ENCODE data around the gene LRRC32. TPM values are rescaled to one million over a fixed set of nuclear protein-coding genes. Genes with fewer than 3 reads are reported as not detected.

LRRC32 gene
- total RNA-seq, 1 experiment from 2014 or later: 0.46 TPM

DNA sequence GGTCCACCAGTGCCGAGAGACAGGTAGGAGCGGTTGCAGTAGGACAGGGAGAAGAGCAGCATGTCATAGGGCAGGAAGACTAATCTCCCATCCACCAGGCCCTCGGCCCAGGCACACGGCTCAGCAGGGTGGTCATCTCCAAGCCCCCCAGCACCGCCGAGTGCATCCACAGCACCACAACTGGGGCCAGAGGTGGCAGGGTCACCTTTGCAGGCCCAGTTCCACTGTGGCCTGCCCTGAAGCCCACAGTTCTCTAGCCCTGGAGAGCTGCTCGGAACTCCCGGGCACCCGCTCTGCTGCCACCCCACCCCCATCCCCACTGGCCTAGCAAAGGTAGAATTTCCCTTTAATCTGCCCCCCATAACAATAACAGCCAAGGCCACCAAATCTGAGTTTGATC is 49.1 kb upstream of the LRRC32 start:
- Histone ChIP-seq H3K56ac (ENCODE audit: insufficient read length, low read depth, low read length) (no peak overlapping the region), H2BK5ac (ENCODE audit: insufficient read length, low read length) (no peak overlapping the region), H3K4me2 (ENCODE audit: insufficient read depth, insufficient read length, low read length) (no peak overlapping the region), H2AK5ac (ENCODE audit: insufficient read length, low read length) (no peak overlapping the region), H2BK120ac (ENCODE audit: low read depth, low read length, poor library complexity, severe bottlenecking) (no peak overlapping the region), H3K27me3 (ENCODE audit: insufficient read depth, low read length) (no peaks in the 10 kb centered on the region), H3K4ac (ENCODE audit: low read depth, low read length) (no peak overlapping the region), H4K91ac (ENCODE audit: insufficient read length, low read depth, low read length) (no peak overlapping the region), H3K9ac (ENCODE audit: extremely low read depth, insufficient read length, low read length) (no peak overlapping the region), H3K79me2 (ENCODE audit: insufficient read depth, low read length) (no peaks in the 10 kb centered on the region), H2AFZ (ENCODE audit: low read length) (no peak overlapping the region), H3K27ac (ENCODE audit: insufficient read length, low read depth, low read length) (no peak overlapping the region), H3K4me1 (ENCODE audit: insufficient read depth, low read length) (no peaks in the 10 kb centered on the region), H4K8ac (replicated peaks; ENCODE audit: insufficient read length, low read depth, low read length) (no peak overlapping the region), H2BK12ac (ENCODE audit: insufficient read length, low read depth, low read length) (no peak overlapping the region), H2BK20ac (ENCODE audit: low read depth, low read length, poor library complexity, severe bottlenecking) (no peak overlapping the region), H3K79me1 (ENCODE audit: insufficient read depth, low read depth, low read length, poor library complexity, severe bottlenecking) (no peaks in the 10 kb centered on the region), H3K14ac (ENCODE audit: insufficient read depth, low read length) (no peak overlapping the region; the same call in 1 of the 2 replicates), H3K23me2 (ENCODE audit: insufficient read length, low read depth, low read length, poor library complexity, severe bottlenecking) (no peaks in the 10 kb centered on the region), H3K18ac (ENCODE audit: insufficient read length, low read depth, low read length) (no peak overlapping the region), H3T11ph (ENCODE audit: low read length) (no peak overlapping the region), H2BK15ac (ENCODE audit: low read depth, low read length) (no peak overlapping the region), H4K20me1 (ENCODE audit: control insufficient read depth, insufficient read depth, insufficient read length) (no peaks in the 10 kb centered on the region), H4K5ac (ENCODE audit: insufficient read length, low read depth, low read length) (no peak overlapping the region), H3K9me3 (ENCODE audit: control insufficient read depth, low read depth, low read length) (no peaks in the 10 kb centered on the region), H3K23ac (ENCODE audit: insufficient read length, low read depth, low read length) (no peak overlapping the region)
- H3K27me3 Mint-ChIP-seq (ENCODE audit: low read depth): peaks cover 21% of the 10 kb centered on the region
- peaks cover 7 to 14% of the 10 kb centered on the region in 2 experiments for H3K4me1 Mint-ChIP-seq
- TF ChIP-seq, protein P1, sequence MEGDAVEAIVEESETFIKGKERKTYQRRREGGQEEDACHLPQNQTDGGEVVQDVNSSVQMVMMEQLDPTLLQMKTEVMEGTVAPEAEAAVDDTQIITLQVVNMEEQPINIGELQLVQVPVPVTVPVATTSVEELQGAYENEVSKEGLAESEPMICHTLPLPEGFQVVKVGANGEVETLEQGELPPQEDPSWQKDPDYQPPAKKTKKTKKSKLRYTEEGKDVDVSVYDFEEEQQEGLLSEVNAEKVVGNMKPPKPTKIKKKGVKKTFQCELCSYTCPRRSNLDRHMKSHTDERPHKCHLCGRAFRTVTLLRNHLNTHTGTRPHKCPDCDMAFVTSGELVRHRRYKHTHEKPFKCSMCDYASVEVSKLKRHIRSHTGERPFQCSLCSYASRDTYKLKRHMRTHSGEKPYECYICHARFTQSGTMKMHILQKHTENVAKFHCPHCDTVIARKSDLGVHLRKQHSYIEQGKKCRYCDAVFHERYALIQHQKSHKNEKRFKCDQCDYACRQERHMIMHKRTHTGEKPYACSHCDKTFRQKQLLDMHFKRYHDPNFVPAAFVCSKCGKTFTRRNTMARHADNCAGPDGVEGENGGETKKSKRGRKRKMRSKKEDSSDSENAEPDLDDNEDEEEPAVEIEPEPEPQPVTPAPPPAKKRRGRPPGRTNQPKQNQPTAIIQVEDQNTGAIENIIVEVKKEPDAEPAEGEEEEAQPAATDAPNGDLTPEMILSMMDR (conservative IDR thresholded peaks at IDR 0.05): no peak
- H3K9me3 Mint-ChIP-seq: no peaks in the 10 kb centered on the region; a peak in 1 of 5 replicates
- H3K27ac Mint-ChIP-seq: no peak overlapping the region
- H3K4me3 Mint-ChIP-seq: no peak overlapping the region
- no peak for DNase-seq
- no peaks in the 10 kb centered on the region for H3K36me3 Mint-ChIP-seq (ENCODE audit: insufficient read depth in 1 of 3, low read depth in 3 of 3)
- WGBS (ENCODE audit: extremely low coverage, insufficient read length, low lambda C conversion rate): no CpG with 5 or more reads among the region's 9 CpGs

All from H9 (cell line).